NOMO-1 treated with DMSO at 0.1 percent for 48 hours (cell line): Measurements from ENCODE around the gene KRT24.

ENCODE experiments used
- DNase-seq: peaks from one replicate; lab custom pipeline; 2025; ENCODE audit not compliant: unreplicated experiment; lab: John Stamatoyannopoulos, UW

Gene KRT24

DNA sequence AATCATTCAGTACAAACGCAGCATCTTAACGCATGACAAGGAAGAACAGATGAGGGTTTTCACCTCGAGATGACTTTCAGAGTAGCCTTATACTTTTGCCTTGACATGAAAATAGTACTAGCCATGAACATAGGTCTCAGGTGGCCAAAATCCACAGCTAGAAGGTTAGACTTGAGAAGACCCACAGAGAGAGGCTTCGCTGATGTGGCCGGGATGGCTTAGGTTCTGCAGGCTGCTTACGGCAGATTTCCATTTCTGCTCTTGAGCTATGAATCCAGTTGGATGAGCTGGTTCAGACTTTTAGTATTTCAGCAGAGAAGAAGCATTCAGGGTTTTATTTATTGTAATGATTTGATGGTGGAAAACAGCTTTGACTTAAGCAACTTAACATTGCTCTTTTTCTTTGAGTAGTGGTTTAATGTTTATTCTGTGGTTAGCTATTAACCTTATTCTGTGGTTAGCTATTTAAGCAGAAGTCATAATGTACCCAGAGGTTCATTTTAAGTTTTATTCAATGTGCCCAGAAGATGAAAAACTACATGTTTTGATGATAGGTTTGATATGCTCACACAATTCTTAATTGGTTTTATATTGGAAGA lies 7.6 kb downstream of the KRT24 start:
- DNase-seq = no peak

DNA sequence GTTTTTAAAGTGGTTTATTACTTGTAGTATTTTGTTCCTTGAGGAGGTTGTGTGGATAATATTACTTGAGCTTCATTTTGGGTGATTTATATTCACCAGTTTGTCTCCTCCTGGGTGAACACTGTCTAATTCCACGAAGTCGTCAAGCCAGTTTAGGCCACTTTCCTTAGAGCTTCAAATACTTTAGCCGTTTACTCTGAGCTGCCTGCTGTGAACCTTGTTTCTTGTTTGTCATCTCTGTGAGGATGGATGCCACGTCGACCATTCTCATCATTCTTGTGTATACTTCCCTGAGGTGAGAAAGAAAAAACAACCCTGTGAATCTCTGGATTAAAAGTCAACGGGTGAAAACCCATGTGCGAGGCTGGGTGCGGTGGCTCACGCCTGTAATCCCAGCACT lies 9.0 kb downstream of the KRT24 start:
- no peak for DNase-seq

GRCh38 chr17:40687106-40687505 lies 16.4 kb downstream of the KRT24 start:
- DNase-seq = no peak

DNA sequence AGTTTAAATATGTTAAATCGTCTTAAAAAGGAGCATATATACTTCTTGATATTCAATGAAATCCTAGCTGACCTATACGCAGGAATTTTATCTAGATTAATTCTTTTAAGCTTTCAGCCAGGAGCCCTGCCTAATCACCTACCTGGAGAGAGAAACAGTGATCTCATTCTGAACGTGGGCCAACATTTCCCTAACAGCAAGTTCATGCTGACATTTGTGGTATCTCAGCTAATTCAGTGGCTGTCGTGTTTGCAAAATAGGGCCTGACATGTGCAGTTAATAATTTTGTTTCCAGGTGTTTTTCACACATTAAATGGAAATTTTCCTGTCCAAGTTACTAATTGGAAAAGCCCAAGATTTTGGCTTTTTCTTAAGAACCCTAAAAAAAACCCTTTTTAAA lies 17.4 kb downstream of the KRT24 start:
- no peak for DNase-seq

DNA sequence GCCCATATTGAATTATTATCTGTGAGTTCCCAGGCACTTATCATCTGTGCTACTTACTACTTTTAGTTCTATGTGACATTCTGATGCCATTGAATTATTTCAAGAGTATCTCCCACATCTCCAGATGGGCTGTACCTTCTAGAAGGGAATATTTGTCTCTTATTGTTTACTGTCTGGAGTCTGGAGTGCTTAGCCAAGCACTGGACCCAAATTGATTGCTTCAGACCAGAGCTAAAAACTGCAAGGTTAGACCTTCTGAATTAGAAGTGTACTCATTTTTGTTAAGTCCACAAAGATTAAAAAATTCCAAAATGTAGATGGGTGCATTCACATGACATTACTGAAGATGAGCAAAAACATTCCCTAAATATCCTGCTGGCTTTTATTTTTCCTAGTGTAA lies 22.6 kb downstream of the KRT24 start:
- DNase-seq = no peak

DNA sequence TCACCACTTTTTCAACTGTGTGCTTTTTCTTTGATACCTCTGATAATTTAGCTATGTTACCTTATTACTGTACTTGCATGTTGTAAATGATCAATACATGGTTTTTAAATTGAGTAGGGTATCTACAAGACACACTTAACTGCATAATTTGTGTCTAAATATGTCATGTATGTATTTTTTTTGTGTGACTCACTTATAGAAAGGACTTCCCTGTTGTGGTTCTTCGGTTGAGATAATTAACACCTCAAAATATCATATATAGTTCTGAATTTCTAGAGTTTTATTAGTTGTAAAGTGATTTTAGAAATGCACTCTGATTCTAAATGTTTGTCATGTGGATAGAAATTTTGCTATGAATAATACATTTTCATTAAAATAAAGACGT lies 24.0 kb downstream of the KRT24 start:
- DNase-seq = peak; percentile 44

DNA sequence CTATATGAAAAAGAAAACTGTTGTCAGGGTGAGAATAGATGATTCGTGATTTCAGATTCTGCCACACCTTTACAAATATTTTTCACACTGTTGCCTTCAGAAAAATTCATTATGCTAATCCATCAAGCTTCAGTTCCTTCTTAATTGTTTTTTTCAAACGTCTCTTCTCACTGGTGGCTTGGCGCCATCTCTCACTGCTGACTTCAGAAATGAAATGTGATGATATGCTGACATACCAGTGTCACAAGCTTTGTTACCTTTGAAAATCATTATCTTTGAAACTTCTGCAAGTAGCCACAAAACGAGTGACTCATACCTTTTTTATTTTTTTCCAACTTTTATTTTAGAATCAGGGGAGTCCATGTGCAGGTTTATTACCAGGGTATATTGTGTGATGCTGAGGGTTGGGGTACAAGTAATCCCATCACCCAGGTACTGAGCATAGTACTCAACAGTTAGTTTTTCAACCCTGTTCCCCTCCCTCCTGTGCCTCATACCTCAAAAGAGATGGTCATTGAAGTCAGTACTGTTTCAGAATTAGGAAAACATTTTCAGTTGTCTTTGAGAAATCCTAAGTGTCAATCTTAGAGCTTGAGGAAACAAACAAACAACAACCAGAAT lies 24.5 kb downstream of the KRT24 start:
- DNase-seq = peak; percentile 43

DNA sequence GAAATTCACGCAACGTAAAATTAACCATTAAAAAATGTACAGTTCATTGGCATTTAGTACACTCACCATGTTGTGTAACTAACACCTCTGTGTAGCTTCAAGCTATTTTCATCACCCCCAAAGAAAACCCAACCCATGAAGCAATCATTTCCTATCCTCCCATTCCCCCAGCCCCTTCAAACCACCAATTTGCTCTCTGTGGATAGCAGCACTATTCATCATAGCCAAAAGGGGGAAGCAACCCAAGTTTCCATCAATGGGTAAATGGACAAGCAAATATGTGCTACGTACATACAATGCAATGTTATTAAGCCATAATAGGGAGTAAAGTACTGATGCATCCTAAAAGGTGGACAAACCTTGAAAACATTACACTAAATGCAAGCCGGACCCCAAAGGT lies 27.6 kb downstream of the KRT24 start:
- DNase-seq = peak; percentile 95

GRCh38 chr17:40672654-40673053 lies 30.9 kb downstream of the KRT24 start:
- no peak for DNase-seq

DNA sequence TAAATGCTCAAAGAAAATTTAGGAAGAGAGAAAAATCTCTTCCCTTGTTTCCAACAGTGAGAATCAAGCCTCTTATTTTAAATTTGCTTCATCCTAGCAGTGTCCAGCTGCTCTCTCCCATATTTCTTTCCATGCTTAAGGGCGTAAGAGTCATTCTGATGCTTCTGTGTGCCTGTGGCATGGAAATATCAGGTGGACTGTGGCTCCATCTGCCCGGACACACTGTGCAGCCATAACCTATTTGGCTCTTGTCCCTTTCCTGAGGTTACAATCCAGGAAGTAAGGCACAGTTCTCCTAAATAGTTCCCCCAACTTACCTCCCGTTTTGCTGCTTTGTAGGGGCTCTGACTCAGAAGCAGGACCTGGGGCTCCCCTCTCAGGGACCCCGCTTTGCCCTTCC lies 32.3 kb downstream of the KRT24 start:
- no peak for DNase-seq

DNA sequence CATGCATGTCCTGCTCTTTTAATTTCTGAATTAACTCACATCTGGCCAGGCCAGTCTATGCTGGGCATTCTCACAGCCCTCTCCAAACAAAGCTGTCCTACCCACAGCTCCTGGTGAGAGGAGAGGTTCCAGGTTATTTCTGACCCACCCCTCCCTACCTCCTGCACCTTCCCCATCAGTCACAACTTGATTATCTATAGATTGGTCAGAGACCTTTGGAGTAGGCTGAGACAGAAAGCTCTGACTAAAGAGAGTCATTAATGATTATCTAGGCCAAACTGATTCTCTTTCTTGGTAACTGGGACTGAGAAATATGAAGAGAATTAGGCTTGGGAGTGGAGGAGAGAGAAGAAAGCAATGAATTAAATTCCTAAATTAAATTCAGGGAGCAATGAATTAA lies 37.2 kb downstream of the KRT24 start:
- no peak for DNase-seq

DNA sequence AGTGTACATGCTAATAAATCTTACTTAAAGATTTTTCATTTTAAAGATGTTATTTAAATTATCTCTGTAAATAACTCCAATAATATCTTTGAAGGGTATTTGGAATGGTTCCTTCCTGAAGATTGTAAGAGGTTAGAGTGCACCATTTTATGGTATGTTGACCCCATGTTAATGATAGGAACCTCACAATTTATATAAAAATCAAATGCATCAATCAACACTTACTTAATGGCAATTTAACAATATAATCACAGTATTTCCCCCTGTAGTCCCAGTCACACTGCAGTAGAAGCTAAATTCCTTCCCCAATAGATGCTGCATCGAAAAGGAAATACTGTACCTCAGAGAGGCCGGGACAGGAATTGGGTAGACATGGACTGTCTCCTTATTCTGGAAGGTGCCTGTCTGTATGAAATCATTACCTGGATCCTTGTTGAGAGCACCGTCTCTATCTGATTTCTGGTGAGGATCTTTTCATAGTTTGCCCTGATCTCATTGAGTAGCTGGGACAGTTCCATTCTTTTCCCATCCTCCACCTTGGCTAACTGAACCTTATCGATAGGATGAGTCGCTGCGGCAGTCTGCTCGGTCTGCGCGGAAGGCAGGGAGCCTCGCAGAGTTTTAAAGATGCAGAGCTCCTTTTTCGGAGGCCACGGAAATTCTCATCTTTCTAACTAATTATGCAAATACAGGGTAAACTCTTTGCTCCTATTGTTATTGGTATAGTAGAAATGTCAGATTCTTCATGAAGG lies 38.8 kb downstream of the KRT24 start, which contains the start of gene KRT222:
KRT222 (minus strand) TSS at position 596 of the 752 bp plus-strand sequence; CDS start at position 518, 78 bp downstream.
- DNase-seq = no peak

GRCh38 chr17:40663252-40663651 lies 40.3 kb downstream of the KRT24 start:
- no peak for DNase-seq

GRCh38 chr17:40659911-40660310 lies 43.6 kb downstream of the KRT24 start:
- DNase-seq = no peak

DNA sequence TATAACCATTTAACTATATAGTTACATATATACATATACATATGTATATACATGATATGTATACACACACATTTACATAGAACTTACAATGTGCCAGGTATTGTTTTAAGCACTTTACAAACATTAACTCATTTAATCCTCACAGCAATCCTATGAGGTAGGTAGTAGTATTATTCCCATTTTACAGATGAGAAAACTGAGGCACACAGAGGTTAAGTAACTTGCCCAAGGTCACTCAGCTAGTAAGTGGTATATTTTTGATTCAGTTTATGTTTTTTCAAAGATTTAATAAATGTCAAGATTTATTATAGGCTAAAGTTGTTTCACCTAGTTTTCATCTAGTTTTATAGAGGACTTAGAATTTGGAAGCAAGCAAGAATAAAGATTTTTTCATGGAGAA lies 45.2 kb downstream of the KRT24 start:
- DNase-seq = no peak

- DNase-seq = no peak
Observed at GRCh38 chr17:40651939-40652338, 51.6 kb downstream of the KRT24 start.

GRCh38 chr17:40648384-40648968 lies 55.1 kb downstream of the KRT24 start:
- DNase-seq = peak; percentile 22
